HG03159 (cell line): ENCODE data around the gene LIPG.
"Not testable (repeated sequence)": the region's sequence is repeated elsewhere in the genome, so short reads cannot be mapped to it uniquely, and the experiment has no call there.

Experiments used
- ATAC-seq: cut with Tn5 transposase; IDR thresholded peaks from one replicate; pipeline ENCODE4 v1.9.1; 2021; ENCODE audit warnings: mild to moderate bottlenecking, moderate library complexity; ENCODE audit not compliant: unreplicated experiment

LIPG gene

DNA sequence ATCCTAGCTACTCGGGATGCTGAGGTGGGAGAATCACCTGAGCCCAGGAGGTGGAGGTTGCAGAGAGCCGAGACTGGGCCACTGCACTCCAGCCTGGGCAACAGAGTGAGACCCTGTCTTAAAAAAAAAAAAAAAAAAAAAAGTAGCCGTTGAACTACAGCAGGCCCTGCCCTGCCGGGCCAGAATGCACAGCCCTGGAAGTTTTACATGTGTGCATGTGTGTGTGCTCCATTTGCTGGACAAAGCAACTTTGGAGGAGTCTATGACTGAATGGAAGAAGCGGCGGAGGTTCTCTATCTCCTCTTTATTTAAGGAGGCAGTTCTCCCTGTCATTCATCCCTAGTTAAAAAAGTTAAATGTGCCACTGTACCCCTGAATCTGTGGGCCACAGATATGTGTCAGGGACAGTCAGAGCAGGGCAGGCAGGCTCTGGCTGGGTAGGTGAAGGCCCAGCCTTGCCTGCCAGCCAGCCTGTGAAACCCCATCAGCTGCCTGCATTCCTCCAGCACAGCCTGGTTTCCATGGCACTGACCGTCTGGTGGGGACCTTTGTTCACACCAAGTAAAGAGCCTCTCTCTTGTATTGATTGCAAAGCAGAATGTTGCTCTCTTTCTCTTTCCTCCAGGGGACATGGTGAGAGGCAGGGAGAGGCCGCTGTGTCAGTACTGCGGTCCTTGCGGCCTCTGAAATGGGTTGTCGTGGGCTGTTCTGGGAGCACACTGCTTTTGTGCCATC lies 10.9 kb downstream of the LIPG start:
- no peak for ATAC-seq

DNA sequence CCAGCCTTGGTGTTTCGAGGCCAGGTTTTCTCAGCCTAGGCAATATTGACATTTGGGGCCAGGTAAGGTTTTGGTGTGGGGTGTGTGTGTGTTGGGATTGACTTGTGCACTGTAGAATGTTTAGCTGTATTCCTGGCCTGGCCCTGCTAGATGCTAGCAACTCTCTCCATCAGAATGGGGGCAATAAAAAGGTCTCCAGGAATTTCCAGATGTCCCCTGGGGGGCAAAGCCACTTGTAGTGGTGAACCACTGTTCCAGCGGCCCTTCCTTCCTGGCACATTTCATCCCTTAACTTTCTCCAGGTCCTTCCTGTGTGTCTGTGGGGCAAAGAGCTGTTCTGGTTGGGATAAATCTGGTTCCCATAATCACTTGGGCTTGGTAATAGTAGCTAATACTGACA lies 12.0 kb downstream of the LIPG start:
- ATAC-seq, result no peak

- not testable (repeated sequence) for ATAC-seq
Measured at GRCh38 chr18:49579041-49579440, 17.2 kb downstream of the LIPG start.

DNA sequence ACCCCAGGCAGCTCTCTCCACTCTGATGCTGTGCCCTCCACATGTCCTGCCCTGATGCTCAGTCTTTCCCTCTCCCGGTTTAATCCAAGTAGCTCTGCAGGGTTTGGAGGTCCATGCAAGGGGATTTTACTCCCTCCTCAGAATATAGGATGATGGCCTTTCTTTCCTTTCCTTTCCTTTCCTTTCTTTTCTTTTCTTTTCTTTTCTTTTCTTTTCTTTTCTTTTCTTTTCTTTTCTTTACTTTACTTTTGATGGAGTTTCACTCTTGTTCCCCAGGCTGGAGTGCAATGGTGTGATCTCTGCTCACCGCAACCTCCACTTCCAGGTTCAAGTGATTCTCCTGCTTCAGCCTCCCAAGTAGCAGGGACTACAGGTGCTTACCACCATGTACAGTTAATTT lies 17.7 kb downstream of the LIPG start:
- not testable (repeated sequence) for ATAC-seq

- no peak for ATAC-seq
Measured at GRCh38 chr18:49580279-49580678, 18.4 kb downstream of the LIPG start.

GRCh38 chr18:49581371-49581770 lies 19.5 kb downstream of the LIPG start:
- no peak for ATAC-seq

DNA sequence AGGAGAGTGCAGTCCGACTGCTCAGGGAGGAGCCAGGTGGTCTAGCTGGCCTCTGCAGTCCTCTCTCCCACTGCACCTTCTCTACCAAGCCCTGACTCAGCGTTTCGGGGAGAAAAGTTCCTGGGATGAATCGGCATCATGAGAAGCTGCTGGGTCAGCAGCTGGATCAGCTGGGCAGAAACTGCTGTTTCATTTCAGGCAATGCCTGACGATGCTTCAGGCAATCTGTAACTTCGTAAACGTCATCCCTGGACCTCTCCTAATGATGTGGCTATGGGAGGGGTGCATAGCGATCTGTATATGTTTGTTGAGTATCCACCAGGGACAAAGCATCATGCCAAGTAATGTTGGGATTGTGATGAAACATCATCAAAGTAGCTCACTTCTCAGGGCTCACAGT lies 20.7 kb downstream of the LIPG start:
- no peak for ATAC-seq

DNA sequence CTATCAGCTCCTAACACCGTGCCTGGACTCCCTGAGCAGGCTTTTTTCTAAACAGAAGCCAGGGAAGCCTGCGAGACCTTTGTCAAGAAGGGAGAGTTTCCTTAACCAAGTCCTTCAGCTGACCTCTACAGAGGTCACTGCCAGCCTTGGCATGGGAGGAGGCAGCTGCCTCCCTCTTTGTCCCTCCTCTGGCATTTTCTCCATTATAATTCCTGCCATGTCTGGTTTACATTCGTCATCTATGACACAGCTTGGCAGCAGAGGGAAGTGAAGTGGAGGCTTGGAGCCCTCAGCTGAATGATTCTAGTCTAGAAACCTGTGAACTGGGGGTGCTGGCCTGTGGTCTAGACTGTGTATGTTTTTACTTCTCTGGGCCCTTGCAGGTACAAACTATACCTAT lies 22.5 kb downstream of the LIPG start:
- ATAC-seq, result no peak

- ATAC-seq, result not testable (repeated sequence)
Measured at GRCh38 chr18:49584951-49585350, 23.1 kb downstream of the LIPG start.

- no peak for ATAC-seq
Measured at GRCh38 chr18:49585781-49586663, 24.2 kb downstream of the LIPG start.

- no peak for ATAC-seq
Measured at GRCh38 chr18:49588171-49588570, 26.3 kb downstream of the LIPG start.

DNA sequence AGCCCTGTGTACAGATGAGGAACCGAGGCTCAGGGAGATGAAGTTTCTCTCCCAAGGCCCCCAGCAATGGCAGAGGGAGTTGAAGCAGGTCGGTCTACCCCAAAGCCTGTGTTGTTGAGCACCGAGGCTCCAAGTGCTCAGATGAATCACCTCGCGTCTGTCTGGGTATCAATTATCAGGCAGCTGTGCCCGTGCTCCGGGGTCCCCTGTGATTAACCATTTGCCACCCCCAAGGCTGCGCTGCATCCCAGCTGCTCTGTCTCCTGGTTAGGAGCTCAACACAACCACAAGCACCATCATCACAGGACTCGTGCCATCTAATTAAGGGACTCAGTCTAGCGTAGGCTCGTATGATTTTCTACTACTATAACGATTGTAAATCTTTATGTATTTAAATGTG lies 27.1 kb downstream of the LIPG start:
- no peak for ATAC-seq

GRCh38 chr18:49590608-49591007 lies 28.8 kb downstream of the LIPG start:
- no peak for ATAC-seq

DNA sequence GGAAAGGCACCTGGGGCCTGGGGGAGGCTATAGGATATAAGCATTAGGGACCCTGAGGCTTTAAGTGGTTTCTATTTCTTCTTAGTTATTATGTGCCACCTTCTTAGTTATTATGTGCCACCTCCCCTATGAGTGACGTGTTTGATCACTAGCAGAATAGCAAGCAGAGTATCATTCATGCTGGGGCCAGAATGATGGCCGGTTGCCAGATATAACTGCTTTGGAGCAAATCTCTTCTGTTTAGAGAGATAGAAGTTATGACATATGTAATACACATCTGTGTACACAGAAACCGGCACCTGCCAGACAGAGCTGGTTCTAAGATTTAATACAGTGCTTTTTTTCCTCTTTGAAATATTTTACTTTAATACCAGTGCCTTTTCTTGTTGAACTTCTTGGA lies 29.4 kb downstream of the LIPG start:
- no peak for ATAC-seq

GRCh38 chr18:49591775-49592174 lies 29.9 kb downstream of the LIPG start:
- no peak for ATAC-seq

- no peak for ATAC-seq
Measured at GRCh38 chr18:49596687-49597086, 34.8 kb downstream of the LIPG start.

DNA sequence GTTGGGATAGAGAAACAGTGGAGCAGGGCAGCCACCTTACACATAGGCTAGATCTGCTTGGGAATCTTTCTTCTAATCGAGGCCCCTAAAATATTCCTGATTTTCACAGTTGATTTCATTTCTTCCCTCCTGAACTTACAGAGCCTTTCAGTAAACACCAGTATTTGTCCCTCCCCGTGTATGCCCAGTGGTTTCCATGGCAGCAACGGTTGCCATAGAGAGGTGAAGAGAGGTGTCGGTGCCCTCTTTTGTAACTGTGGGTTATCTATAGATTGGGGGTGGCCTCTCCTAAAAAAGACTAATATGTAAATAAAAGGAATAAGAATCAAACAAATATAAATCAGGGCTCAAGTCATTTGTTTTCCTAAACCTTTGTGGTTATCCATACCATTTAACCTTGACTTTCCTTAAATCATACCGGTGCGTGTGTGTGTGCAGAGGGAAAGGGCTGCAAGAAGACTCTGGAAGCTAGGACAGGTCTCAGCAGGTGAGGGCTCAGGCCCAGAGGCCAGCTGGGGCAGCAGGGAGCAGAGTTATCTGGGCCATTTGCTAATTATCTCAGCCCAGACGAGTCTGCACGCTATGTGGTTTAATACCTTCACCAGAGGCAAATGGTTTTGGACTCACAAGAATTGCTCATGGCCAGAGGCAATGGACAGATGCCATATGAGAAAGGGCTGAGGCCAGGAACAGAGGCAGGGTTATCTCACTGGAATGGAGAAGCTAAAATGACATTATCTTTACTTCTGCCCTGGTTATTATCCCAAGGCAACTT lies 35.5 kb downstream of the LIPG start:
- ATAC-seq, result no peak

DNA sequence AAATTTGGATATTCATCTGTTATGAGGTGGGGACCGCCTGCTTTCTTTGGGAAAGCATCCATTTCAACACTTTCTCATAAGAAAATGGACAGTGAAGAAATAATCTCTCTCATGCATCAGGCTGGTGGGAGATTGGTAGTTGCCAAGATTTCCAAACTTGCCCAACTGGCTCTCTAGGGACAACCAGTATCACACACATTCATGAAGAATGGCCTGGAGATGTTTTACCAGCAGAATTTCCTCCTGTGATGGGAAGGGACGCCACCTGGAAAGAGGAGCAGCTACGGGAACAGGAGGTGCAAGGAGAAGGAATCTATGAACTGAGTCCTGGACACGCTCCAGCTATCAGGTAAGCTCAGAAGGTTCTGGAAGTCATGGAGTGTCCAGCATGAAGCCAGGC lies 39.4 kb downstream of the LIPG start:
- no peak for ATAC-seq

DNA sequence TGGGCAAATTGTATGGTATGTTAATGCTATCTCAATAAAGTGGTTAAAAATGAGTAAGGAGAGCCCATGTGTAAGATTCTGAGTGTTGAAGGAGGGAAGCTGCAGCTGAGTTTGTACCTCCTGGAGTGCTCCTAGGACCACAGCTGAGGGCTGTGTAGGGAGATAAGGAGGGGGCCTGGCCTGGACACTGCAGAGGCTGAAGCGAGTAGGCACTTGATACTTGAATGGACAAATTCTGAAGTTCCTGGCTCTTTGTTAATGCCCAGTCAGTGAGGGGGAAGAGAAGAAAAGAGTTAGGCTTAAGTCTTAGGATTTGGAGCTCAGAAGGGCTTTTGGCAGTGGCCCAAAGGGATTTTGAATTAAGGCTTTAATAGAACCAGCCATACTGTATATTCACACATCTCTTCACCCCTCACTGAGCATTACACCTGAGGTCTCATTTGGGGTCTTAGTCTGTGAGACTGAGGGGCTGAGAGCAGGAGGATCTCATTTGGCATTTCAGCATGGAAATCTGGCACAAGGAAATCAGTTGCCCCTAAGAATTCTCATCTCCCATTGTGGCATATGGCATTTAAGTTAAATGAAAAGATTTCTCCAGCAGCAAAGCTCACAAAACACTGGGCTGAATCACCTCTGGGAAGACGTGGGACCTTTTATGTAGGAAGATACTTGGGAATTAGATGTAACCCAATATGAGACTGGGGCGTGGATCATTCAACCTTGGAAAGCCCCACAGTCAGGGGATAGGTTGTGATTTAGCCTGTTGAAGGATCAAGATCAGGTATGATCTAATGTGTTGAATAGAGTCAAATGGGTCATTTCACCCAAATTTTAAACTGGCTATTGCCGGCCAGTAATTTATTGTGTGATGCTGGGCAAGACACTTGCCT lies 46.8 kb downstream of the LIPG start:
- no peak for ATAC-seq

DNA sequence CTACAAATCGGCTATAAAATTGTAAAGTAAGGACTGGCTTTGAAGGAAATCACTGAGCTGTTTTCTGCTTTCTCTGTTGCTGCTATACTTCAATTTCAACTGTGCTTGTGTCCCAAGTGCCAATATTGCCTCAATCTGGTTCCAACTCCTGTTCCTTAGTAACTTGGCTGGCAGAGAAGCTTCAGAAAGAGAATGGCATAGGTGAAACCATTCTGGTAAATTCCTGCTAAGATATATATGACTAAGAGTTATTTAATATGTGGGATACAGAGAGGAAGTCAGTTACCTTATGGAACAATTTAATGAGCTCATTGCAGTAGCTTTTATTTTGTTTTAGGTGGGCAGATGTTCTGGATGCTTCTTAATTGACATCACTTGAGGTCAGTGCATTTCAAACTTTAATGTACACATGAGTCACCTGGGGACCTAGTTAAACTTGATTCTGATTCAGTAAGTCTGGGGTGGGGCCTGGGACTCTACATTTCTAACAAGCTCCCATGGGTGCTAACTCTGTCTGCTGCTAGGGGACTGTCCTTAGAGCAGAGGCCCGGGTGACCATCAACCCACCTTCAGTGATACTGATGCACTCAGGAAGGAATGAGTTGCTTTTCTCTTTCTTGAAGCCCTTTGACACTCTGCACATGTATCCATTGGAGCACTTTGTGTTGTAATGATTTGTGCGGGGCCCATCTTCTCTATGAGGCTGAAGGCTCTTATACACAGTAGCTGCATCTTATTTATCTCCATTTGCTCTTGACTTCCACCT lies 47.6 kb downstream of the LIPG start:
- ATAC-seq, result no peak
